Kidney tubule cell (primary cell): ENCODE measurements around the gene NIT2.
A peak's percentile ranks its signal among the peaks of the same experiment; 100 is the strongest.

Source experiments
- DNase-seq: peaks from one replicate; pipeline ENCODE4 v3.0.0-alpha.2; 2018; ENCODE audit warnings: low spot score

NIT2 gene

GRCh38 chr3:100396967-100397366 lies 62.4 kb downstream of the NIT2 start:
- DNase-seq: no peak

GRCh38 chr3:100399341-100400071 lies 64.9 kb downstream of the NIT2 start:
- DNase-seq: no peak

GRCh38 chr3:100400419-100400779 lies 65.8 kb downstream of the NIT2 start:
- DNase-seq: peak; percentile 33

- DNase-seq: peak; percentile 96
Measured at GRCh38 chr3:100400780-100401673, 66.5 kb downstream of the NIT2 start, which contains the start of the genes LNP1 and TOMM70. TSS of gene LNP1 (plus strand) at chr3:100401539. CDS start at chr3:100429730, 28,191 bp downstream. TSS of gene TOMM70 (minus strand) at chr3:100401089. CDS start at chr3:100400949, 140 bp downstream.

GRCh38 chr3:100401674-100402041 lies 67.1 kb downstream of the NIT2 start:
- DNase-seq: no peak

GRCh38 chr3:100402256-100402655 lies 67.7 kb downstream of the NIT2 start:
- peak; percentile 7 for DNase-seq

DNA sequence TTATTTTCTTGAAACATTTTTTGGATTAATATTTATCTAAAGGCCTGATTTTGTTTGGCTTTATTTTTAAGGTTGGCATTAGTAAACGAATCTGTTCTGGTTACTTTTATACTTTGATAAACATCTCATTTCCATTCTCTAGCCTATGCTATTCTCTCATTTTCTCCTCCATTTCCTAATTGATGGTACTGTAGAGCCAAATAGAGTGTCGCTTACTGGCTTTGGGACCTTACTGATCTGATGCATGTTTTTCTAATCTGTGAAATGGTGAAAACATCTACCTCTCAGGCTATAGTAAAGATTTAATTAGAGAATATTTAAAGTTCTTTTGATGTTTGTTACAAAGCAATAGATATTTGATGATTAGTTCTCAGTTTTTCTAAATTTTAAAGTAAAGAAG lies 68.3 kb downstream of the NIT2 start:
- no peak for DNase-seq

DNA sequence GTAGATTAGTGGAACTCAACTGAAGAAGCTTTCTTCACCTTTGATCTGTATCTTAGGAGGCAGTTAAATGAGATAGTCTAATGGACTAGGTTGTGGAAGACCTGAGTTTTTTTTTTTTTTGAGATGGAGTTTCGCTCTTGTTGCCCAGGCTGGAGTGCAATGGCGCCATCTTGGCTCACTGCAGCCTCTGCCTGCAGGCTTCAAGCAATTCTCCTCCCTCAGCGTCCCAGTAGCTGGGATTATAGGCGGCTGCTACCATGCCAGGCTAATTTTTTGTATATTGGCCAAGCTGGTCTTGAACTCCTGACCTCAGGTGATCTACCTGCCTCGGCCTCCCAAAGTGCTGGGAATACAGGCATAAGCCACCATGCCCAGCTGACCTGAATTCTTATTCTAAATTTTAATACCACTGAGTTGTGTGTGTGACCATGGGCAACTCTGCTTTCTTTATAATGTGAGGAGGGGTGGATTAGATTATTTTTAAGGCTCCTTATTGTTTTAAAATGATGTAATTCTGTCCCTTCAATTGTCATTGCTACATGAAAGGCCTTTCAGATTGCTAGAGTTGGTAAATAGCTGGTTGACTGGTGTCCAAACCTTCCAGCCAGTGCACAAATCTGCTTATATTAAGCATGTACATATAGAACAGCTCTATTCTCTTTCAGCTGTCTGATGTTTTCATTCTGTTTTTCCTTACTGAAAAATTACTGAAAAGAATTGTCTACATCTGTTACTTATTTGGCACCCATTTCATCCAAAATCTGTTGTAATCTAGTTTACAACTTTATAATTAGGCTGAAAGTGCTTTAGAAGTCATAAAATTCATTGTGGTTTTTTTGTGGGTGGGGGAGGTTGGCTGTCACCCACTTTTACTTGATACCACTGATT lies 69.0 kb downstream of the NIT2 start:
- DNase-seq: peak; percentile 23

DNA sequence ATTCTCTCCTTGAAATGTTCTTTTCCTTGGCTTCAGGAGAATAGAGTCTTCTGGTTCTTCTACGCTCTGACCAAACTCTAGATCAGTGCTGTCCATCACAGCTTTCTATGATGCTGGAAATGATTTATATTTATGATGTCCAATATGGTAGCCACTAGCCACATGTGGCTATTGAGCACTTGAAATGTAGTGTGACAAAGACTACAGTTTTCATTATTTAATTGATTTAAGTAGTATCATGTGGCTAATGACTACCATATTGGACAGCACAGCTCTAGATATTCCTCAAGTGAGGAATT lies 69.6 kb downstream of the NIT2 start:
- DNase-seq: no peak

DNA sequence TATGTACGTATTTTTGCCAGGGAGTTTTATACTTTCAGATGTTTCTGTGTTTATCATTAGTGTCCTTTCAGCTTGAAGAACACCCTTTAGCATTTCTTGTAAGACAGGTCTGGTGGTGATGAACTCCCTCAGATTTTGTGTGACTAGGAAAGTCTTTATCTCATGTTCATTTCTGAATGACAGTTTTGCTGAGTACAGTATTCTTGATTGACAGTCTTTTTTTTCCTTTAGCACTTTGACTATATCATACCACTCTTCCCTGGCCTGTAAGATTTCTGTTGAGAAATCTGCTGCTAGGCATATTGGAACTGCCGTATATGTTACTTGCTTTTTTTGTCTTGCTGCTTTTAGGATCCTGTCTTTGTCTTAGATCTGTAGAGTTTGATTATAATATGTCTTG lies 72.6 kb downstream of the NIT2 start:
- no peak for DNase-seq

DNA sequence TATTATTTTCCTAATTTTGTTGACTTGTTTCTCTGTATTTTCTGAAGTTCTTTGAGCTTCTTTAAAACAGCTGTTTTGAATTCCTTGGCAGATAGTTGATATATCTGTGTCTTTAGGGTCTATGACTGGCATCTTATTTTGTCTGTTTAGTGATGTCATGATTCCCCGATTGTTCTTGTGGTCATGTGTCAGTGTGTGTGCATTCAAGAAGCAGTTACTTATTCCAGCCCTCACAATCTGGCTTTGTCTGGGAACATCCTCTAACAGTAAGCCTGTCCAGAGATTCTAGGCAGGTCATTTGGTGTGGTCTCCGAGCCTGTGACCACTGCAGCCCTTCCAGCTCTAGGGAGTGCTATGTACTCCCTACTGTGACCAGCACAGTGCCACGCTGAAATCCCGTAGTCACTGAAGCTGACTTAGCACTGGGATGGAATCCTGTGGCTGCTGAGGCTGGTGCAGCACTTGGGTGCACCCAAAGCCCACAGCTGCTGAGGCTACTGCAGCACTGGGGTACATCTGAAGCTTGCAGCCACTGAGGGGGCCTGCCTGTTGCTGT lies 73.5 kb downstream of the NIT2 start:
- peak; percentile 16 for DNase-seq
